Measurements from ENCODE around the gene UMPS.
"Not testable (repeated sequence)": the region's sequence is repeated elsewhere in the genome, so short reads cannot be mapped to it uniquely, and the experiment has no call there.

Gene UMPS

DNA sequence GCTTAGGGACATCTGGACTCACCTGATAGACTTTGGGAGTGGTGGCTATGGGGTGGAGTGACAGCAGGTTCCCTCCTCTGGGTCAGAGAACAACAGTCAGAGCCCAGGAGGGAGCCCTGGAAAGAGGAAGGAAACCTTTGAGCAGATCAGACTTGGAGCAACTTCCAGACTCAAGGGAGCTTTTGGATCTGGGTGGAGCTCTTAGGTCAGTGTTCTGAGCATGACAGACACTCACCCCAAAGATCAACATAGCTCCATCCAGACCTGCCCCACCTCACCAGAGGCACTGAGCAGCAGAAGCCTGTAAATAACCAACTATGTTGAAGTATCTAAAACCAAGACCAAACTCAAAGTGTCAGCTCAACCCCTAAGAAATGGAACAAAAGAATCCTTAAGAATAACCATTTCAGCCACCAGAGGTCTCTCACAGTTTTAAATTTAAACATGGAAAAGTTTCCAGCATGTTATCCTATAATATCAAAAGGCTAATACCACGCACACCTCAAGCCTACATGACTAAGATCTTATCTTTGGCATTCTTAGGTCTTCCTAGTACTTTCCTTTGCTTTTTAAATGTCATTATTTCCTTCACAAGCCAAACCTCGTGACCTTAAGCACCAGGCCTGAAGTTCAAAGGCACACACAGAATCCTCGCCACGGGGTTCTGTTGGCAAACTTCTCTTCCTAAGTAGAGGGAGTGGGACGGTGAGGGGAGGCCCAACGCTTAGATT, 56.4 kb downstream of the UMPS start:
- peak; percentile 31 for TF ChIP-seq CTCF (IDR thresholded peaks at IDR 0.05; ENCODE audit: low read depth, low read length)
- DNase-seq (ENCODE audit: extremely low read depth, low read depth) = no peak

- no peak for TF ChIP-seq CTCF (IDR thresholded peaks at IDR 0.05; ENCODE audit: low read depth, low read length)
- no peak for DNase-seq (ENCODE audit: extremely low read depth, low read depth)
These were observed 57.4 kb downstream of the UMPS start for GRCh38 chr3:124787476-124788195.

- TF ChIP-seq CTCF (IDR thresholded peaks at IDR 0.05; ENCODE audit: low read depth, low read length) = no peak
- DNase-seq (ENCODE audit: extremely low read depth, low read depth) = no peak
These were observed 58.0 kb downstream of the UMPS start for GRCh38 chr3:124788254-124788745.

GRCh38 chr3:124789103-124789502, 58.9 kb downstream of the UMPS start:
- not testable (repeated sequence) for DNase-seq (ENCODE audit: extremely low read depth, low read depth)

DNA sequence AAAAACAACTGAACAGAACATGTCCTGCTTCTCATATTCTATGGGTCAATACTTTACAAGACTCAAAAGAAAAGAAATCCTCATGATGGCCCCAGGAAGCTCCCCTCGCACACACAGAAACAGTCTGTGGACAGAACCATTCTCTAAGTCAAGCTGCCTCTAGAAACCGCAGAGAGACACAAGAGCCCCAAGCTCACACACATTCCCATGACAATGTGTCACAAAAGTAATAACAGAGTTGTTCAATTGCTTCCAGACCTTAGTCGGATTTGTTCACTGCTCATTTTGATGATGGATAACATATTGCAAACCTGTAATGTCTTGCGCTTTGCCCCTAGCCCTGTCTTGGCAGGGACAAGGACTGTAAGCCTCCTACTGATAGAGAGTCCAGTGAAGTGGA, 60.9 kb downstream of the UMPS start:
- TF ChIP-seq CTCF (IDR thresholded peaks at IDR 0.05; ENCODE audit: low read depth, low read length) = no peak
- no peak for DNase-seq (ENCODE audit: extremely low read depth, low read depth)

GRCh38 chr3:124791639-124792151, 61.4 kb downstream of the UMPS start:
- TF ChIP-seq CTCF (IDR thresholded peaks at IDR 0.05; ENCODE audit: low read depth, low read length) = no peak
- peak; percentile 93 for DNase-seq (ENCODE audit: extremely low read depth, low read depth)

DNA sequence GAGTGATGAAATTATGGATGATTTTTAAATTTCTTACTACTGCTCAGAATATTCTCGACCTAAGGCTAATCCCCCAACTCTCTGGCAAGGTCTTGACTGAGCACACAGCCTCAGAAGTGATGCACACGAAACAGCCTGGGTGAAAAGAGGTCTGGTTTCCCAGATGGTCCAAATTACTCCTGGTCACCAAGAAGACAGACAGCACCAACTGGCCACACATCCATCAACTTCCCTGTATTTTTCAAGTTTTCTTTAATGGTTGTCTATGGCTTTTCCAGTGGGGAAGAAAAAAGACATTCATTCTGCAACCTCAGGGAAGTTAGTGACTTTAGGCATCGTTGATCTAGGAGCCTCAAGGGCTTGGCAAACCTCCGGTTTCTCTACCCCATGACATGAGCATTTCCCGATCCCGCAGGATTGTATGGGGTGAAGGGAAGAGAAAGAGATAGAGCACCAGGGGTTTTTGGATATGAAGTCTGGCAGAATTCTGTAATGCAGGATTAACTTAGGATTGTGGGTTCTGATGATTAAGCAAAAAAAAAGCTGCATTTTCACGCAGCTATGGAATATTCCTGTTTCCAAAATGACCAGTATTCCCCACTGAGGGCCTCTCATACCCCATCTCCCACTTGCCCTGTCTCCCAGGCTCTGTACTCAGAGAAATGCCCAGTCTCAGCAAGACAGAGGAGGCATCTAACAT, 62.2 kb downstream of the UMPS start:
- DNase-seq (ENCODE audit: extremely low read depth, low read depth) = no peak

More for the DNA sequence above, 62.2 kb downstream of the UMPS start:
- no peak for TF ChIP-seq CTCF (IDR thresholded peaks at IDR 0.05; ENCODE audit: low read depth, low read length)
